Kidney epithelial cell (primary cell): ENCODE results near the gene RTN4R. TPM values are rescaled to one million over a fixed set of nuclear protein-coding genes. Genes with fewer than 3 reads are reported as not detected.

ENCODE experiments used
- DNase-seq: peaks from one replicate; pipeline ENCODE4 v3.0.0-alpha.2; 2010; ENCODE audit warnings: low read depth
- H3K27me3 ChIP-seq: 2 replicates; pipeline ENCODE4 v1.6.0; 2011; ENCODE audit warnings: low read length; ENCODE audit not compliant: control insufficient read depth, insufficient read depth
- H3K36me3 ChIP-seq: 2 replicates; pipeline ENCODE4 v1.5.1; 2011; ENCODE audit warnings: low read length; ENCODE audit not compliant: control insufficient read depth, insufficient read depth
- H3K4me3 ChIP-seq: 2 replicates; pipeline ENCODE4 v1.5.1; 2011; ENCODE audit warnings: low read depth, mild to moderate bottlenecking, control low read depth, low read length
- total RNA-seq: library from RNA; depleted of rRNA; stranded (reverse); fragments of >200 nt; gene quantifications from 2 replicates; pipeline ENCODE4 v1.2.3, GENCODE V29; 2015
- TF ChIP-seq, protein P1 (sequence below): IDR thresholded peaks from 2 replicates; pipeline ENCODE4 v1.5.1; 2011; ENCODE audit warnings: mild to moderate bottlenecking, moderate library complexity, low read length, control low read depth, inconsistent platforms; ENCODE audit not compliant: insufficient read depth, poor library complexity, severe bottlenecking

The RTN4R gene
- total RNA-seq, 1 donor from 2014 or later = 18.2 TPM

DNA sequence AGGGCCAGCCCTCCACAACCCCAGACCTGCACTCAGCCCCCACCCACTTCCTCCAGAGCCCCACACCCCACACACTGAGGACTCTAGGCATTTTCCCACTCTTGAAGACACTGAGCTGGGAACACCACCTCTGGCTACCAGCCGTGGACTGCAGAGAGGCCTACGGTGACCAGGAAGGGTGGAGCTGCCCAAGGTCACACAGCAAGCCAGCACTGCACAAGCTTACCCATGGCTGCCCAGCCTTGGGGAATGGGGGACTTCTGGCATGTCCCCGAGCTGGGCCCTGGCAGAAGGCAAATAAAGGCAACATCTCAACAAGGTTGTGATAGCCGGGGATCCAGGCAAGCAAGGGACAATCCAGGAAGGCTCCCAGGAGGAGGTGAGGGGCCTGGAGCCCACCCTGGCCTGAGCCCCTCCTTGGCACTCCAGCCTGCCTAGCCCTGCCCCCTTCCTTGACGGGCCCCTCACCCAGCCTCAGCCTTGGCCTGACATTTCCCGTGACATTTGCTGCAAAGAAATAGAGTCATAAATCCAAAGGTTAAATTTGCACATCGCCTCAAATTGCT lies 5.5 kb downstream of the RTN4R start:
- DNase-seq = no peak
- TF ChIP-seq, protein P1, sequence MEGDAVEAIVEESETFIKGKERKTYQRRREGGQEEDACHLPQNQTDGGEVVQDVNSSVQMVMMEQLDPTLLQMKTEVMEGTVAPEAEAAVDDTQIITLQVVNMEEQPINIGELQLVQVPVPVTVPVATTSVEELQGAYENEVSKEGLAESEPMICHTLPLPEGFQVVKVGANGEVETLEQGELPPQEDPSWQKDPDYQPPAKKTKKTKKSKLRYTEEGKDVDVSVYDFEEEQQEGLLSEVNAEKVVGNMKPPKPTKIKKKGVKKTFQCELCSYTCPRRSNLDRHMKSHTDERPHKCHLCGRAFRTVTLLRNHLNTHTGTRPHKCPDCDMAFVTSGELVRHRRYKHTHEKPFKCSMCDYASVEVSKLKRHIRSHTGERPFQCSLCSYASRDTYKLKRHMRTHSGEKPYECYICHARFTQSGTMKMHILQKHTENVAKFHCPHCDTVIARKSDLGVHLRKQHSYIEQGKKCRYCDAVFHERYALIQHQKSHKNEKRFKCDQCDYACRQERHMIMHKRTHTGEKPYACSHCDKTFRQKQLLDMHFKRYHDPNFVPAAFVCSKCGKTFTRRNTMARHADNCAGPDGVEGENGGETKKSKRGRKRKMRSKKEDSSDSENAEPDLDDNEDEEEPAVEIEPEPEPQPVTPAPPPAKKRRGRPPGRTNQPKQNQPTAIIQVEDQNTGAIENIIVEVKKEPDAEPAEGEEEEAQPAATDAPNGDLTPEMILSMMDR = no peak
- H3K4me3 ChIP-seq = no peak overlapping the region
- no peaks in the 10 kb centered on the region for H3K36me3 ChIP-seq
- no peaks in the 10 kb centered on the region for H3K27me3 ChIP-seq

DNA sequence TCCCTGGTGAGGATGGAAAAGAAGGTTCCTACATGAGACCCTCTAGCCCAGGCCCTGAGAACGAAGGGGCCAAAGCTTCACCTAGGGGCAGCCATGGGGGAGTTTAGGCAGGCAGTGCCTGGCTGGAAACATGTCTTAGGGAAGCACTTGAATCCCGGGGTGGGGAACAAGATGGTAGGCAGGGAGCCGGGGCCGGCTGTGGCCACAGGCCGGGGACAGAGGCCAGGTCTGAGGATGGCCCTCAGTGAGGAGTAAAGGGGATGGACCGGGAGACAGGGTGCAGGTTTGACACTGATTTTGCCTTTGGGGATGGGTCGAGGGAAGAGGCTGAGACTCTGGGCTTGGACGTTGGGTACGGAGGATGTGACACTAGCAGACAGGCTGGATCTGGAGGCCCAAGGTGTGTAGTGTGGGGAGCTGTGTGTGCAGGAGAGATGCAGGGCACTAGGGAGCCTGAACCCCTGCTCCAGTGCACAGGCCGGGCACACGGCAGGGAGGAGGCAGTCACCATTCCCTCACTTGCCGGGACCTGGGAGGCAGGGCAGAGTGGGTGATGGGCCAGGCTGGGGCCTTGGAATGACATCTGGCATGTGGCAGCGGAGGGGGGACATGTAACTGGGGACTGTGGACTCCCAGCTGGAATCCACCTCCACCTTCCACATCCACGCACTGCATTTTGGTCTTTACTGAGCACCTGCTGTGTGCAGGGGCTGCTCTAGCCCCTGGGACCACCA lies 6.1 kb downstream of the RTN4R start:
- TF ChIP-seq, protein P1 = no peak
- H3K36me3 ChIP-seq = no peaks in the 10 kb centered on the region
- no peak for DNase-seq

DNA sequence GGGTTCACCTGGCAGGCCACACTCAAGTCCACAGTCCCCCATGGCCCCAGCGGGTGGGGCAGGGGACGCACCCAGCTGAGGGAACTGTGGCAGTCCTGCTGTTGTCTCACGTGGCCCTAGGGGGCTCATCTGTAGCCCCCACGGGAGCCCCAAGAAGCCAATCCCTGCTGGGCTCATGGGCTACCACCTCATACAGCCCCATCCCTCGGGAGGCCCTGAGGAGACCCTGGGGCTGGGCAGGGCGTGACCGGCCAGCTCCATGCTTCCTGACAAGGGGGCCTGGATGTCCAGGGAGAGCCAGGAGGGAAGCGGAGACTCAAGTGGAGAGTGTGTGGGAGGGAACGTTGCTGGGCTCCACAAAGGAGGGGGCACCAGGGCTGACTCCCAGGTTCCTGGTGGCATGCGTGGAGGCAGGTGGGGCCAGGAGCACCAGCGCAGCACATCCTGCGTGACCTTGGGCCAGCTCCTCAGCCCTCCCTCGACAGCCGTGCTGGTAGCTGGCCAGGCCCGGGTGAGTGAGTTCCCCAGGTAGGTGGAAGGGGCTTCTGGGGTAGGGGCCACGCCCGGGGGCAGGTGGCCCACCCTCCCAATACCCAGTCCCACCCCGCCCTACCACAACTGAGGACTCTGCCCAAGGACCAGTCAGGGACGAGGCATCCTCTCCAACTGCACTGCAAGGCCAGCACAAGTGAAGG lies 7.9 kb downstream of the RTN4R start:
- TF ChIP-seq, protein P1 = no peak
- H3K36me3 ChIP-seq = no peaks in the 10 kb centered on the region
- H3K27me3 ChIP-seq = no peaks in the 10 kb centered on the region
- H3K4me3 ChIP-seq = no peak overlapping the region
- DNase-seq = no peak

More for the DNA sequence above, 6.1 kb downstream of the RTN4R start:
- Histone ChIP-seq H3K4me3 (no peak overlapping the region), H3K27me3 (no peaks in the 10 kb centered on the region)

DNA sequence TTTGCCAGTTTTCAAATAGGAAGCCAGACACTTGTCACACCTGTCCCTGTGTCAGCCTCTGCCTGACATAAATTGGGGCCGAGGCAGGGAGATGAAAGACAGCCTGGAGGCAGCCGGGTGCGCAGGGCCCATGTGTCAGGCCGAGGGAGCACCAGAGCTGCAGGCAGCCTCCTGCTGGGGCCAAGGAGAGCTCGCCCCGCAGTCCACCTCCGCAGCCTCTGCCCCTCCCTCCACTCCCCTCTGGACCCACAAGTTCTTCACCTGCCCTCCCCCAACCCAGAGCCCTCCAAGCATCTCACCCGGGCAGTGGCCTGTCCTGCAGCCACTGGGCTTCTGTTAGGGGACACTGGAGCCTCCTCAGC lies 8.8 kb downstream of the RTN4R start:
- H3K4me3 ChIP-seq = no peak overlapping the region
- DNase-seq = no peak
- TF ChIP-seq, protein P1 = no peak
- no peaks in the 10 kb centered on the region for H3K27me3 ChIP-seq
- no peaks in the 10 kb centered on the region for H3K36me3 ChIP-seq

DNA sequence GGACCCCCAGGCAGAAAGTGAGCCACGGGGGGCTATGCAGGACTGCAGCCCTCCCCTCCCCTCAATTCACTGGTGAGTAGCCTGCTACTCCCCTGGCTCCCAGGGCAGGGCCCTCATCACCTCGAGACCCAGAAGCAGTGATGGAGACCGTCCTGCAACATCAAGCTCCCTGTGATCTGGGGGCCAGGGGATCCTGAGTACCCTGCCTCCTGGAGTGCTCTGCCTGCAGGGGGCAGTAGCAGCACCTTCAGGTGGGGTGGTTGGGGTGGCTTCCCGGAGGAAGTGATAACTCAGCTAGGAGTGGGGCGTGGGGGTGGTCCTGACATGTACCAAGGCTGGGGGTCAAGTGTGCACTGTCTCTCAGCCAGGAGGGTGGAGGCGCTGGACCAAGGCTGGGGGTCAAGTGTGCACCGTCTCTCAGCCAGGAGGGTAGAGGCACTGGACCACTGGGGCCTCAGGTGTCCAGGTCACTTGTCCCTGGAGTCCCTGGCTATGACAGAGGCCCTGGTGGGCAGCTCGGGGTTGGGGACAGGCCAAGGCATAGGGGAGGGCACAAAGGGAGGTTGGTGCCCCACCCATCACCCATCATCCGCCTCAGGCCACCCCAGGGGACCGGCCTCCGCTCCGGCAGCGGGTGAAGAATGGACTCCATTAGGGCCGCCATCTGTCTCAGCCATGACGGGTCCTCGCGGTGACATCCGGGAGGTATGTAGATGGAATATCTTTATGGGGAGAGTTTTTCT lies 9.4 kb downstream of the RTN4R start:
- H3K4me3 ChIP-seq = no peak overlapping the region
- H3K27me3 ChIP-seq = no peaks in the 10 kb centered on the region
- H3K36me3 ChIP-seq = no peaks in the 10 kb centered on the region
- DNase-seq = no peak
- TF ChIP-seq, protein P1 = peak; percentile 25
